ENCODE measurements around the gene BACH2. TPM values are rescaled to one million over a fixed set of nuclear protein-coding genes. Genes with fewer than 3 reads are reported as not detected.
A peak's percentile ranks its signal among the peaks of the same experiment; 100 is the strongest.
"Not testable (repeated sequence)": the region's sequence is repeated elsewhere in the genome, so short reads cannot be mapped to it uniquely, and the experiment has no call there.

BACH2 gene
- total and polyA plus RNA-seq, 4 donors: 11.0 to 16.7 (median 12.9) TPM

GRCh38 chr6:90144396-90144795, 152.2 kb downstream of the BACH2 start:
- Histone ChIP-seq H3K27me3 (ENCODE audit: control insufficient read depth, insufficient read depth, low read length) (no peaks in the 10 kb centered on the region), H3K27ac (ENCODE audit: low read depth, low read length) (no peak overlapping the region), H3K36me3 (ENCODE audit: control insufficient read depth, insufficient read depth, low read length) (no peaks in the 10 kb centered on the region), H3K4me3 (ENCODE audit: low read depth, low read length) (no peak overlapping the region), H3K4me1 (ENCODE audit: control insufficient read depth, insufficient read depth, low read length) (peaks cover 5% of the 10 kb centered on the region), H3K9me3 (ENCODE audit: control insufficient read depth, insufficient read depth, low read length) (no peaks in the 10 kb centered on the region)
- DNase-seq (ENCODE audit: low read depth in 4 of 6, low spot score in 6 of 6): no peak
- WGBS (ENCODE audit: insufficient coverage): no CpG with 5 or more reads among the region's 3 CpGs

- Histone ChIP-seq H3K36me3 (ENCODE audit: control insufficient read depth, insufficient read depth, low read length) (no peaks in the 10 kb centered on the region), H3K27ac (ENCODE audit: low read depth, low read length) (no peak overlapping the region), H3K4me1 (ENCODE audit: control insufficient read depth, insufficient read depth, low read length) (peaks cover 3% of the 10 kb centered on the region), H3K4me3 (ENCODE audit: low read depth, low read length) (no peak overlapping the region), H3K9me3 (ENCODE audit: control insufficient read depth, insufficient read depth, low read length) (no peaks in the 10 kb centered on the region), H3K27me3 (ENCODE audit: control insufficient read depth, insufficient read depth, low read length) (no peaks in the 10 kb centered on the region)
- WGBS (ENCODE audit: insufficient coverage): no CpG with 5 or more reads among the region's 1 CpG
- no peak for DNase-seq (ENCODE audit: low read depth in 4 of 6, low spot score in 6 of 6)
These were observed 156.0 kb downstream of the BACH2 start for GRCh38 chr6:90140683-90141082.

GRCh38 chr6:90139272-90139817, 157.3 kb downstream of the BACH2 start:
- Histone ChIP-seq H3K9me3 (ENCODE audit: control insufficient read depth, insufficient read depth, low read length) (no peaks in the 10 kb centered on the region), H3K4me3 (ENCODE audit: low read depth, low read length) (no peak overlapping the region), H3K4me1 (ENCODE audit: control insufficient read depth, insufficient read depth, low read length) (peaks cover 3% of the 10 kb centered on the region), H3K36me3 (ENCODE audit: control insufficient read depth, insufficient read depth, low read length) (no peaks in the 10 kb centered on the region), H3K27ac (ENCODE audit: low read depth, low read length) (no peak overlapping the region), H3K27me3 (ENCODE audit: control insufficient read depth, insufficient read depth, low read length) (no peaks in the 10 kb centered on the region)
- DNase-seq (ENCODE audit: low read depth in 4 of 6, low spot score in 6 of 6): no peak
- WGBS (ENCODE audit: insufficient coverage): 100% methylated on average over 1 of the region's 7 CpGs

GRCh38 chr6:90136837-90137568, 159.6 kb downstream of the BACH2 start:
- peak overlapping the region; percentile 29 for H3K27ac ChIP-seq (ENCODE audit: low read depth, low read length)
- DNase-seq (ENCODE audit: low read depth in 4 of 6, low spot score in 6 of 6): peak in 1 of 6 donors; percentile 48
- no peaks in the 10 kb centered on the region for H3K36me3 ChIP-seq (ENCODE audit: control insufficient read depth, insufficient read depth, low read length)
- 90% methylated on average over 2 of the region's 2 CpGs for WGBS (ENCODE audit: insufficient coverage)
- H3K4me3 ChIP-seq (ENCODE audit: low read depth, low read length): no peak overlapping the region
- no peaks in the 10 kb centered on the region for H3K9me3 ChIP-seq (ENCODE audit: control insufficient read depth, insufficient read depth, low read length)
- peaks cover 3% of the 10 kb centered on the region for H3K4me1 ChIP-seq (ENCODE audit: control insufficient read depth, insufficient read depth, low read length)
- no peaks in the 10 kb centered on the region for H3K27me3 ChIP-seq (ENCODE audit: control insufficient read depth, insufficient read depth, low read length)

- Histone ChIP-seq H3K36me3 (ENCODE audit: control insufficient read depth, insufficient read depth, low read length) (no peaks in the 10 kb centered on the region), H3K27ac (ENCODE audit: low read depth, low read length) (no peak overlapping the region), H3K9me3 (ENCODE audit: control insufficient read depth, insufficient read depth, low read length) (no peaks in the 10 kb centered on the region), H3K4me1 (ENCODE audit: control insufficient read depth, insufficient read depth, low read length) (peaks cover 3% of the 10 kb centered on the region), H3K27me3 (ENCODE audit: control insufficient read depth, insufficient read depth, low read length) (no peaks in the 10 kb centered on the region), H3K4me3 (ENCODE audit: low read depth, low read length) (no peak overlapping the region)
- no peak for DNase-seq (ENCODE audit: low read depth in 4 of 6, low spot score in 6 of 6)
- no CpG with 5 or more reads among the region's 2 CpGs for WGBS (ENCODE audit: insufficient coverage)
These were observed 160.5 kb downstream of the BACH2 start for GRCh38 chr6:90136176-90136575.

GRCh38 chr6:90135667-90136066, 161.0 kb downstream of the BACH2 start:
- Histone ChIP-seq H3K36me3 (ENCODE audit: control insufficient read depth, insufficient read depth, low read length) (no peaks in the 10 kb centered on the region), H3K9me3 (ENCODE audit: control insufficient read depth, insufficient read depth, low read length) (no peaks in the 10 kb centered on the region), H3K4me3 (ENCODE audit: low read depth, low read length) (no peak overlapping the region), H3K27ac (ENCODE audit: low read depth, low read length) (no peak overlapping the region), H3K4me1 (ENCODE audit: control insufficient read depth, insufficient read depth, low read length) (peaks cover 3% of the 10 kb centered on the region), H3K27me3 (ENCODE audit: control insufficient read depth, insufficient read depth, low read length) (no peaks in the 10 kb centered on the region)
- 85% methylated on average over 5 of the region's 5 CpGs for WGBS (ENCODE audit: insufficient coverage)
- no peak for DNase-seq (ENCODE audit: low read depth in 4 of 6, low spot score in 6 of 6)

GRCh38 chr6:90133664-90134063, 163.0 kb downstream of the BACH2 start:
- not testable (repeated sequence) for H3K4me3 ChIP-seq (ENCODE audit: low read depth, low read length); H3K4me1 ChIP-seq (ENCODE audit: control insufficient read depth, insufficient read depth, low read length); DNase-seq (ENCODE audit: low read depth in 4 of 6, low spot score in 6 of 6); H3K27ac ChIP-seq (ENCODE audit: low read depth, low read length); H3K9me3 ChIP-seq (ENCODE audit: control insufficient read depth, insufficient read depth, low read length); H3K27me3 ChIP-seq (ENCODE audit: control insufficient read depth, insufficient read depth, low read length); H3K36me3 ChIP-seq (ENCODE audit: control insufficient read depth, insufficient read depth, low read length)
- no CpG with 5 or more reads among the region's 3 CpGs for WGBS (ENCODE audit: insufficient coverage)

- Histone ChIP-seq H3K9me3 (ENCODE audit: control insufficient read depth, insufficient read depth, low read length) (no peaks in the 10 kb centered on the region), H3K4me3 (ENCODE audit: low read depth, low read length) (no peak overlapping the region), H3K27ac (ENCODE audit: low read depth, low read length) (no peak overlapping the region), H3K27me3 (ENCODE audit: control insufficient read depth, insufficient read depth, low read length) (no peaks in the 10 kb centered on the region), H3K4me1 (ENCODE audit: control insufficient read depth, insufficient read depth, low read length) (peaks cover 7% of the 10 kb centered on the region), H3K36me3 (ENCODE audit: control insufficient read depth, insufficient read depth, low read length) (no peaks in the 10 kb centered on the region)
- 87% methylated on average over 3 of the region's 7 CpGs for WGBS (ENCODE audit: insufficient coverage)
- DNase-seq (ENCODE audit: low read depth in 4 of 6, low spot score in 6 of 6): peak in 2 of 6 donors; percentile 37 to 45
These were observed 164.8 kb downstream of the BACH2 start for GRCh38 chr6:90131614-90132423.

GRCh38 chr6:90131125-90131524, 165.5 kb downstream of the BACH2 start:
- no peak for DNase-seq (ENCODE audit: low read depth in 4 of 6, low spot score in 6 of 6)
- H3K4me3 ChIP-seq (ENCODE audit: low read depth, low read length): no peak overlapping the region

More at GRCh38 chr6:90131125-90131524, 165.5 kb downstream of the BACH2 start:
- Histone ChIP-seq H3K9me3 (ENCODE audit: control insufficient read depth, insufficient read depth, low read length) (no peaks in the 10 kb centered on the region), H3K4me1 (ENCODE audit: control insufficient read depth, insufficient read depth, low read length) (peaks cover 7% of the 10 kb centered on the region), H3K27me3 (ENCODE audit: control insufficient read depth, insufficient read depth, low read length) (no peaks in the 10 kb centered on the region), H3K27ac (ENCODE audit: low read depth, low read length) (no peak overlapping the region), H3K36me3 (ENCODE audit: control insufficient read depth, insufficient read depth, low read length) (no peaks in the 10 kb centered on the region)
- no CpG with 5 or more reads among the region's 1 CpG for WGBS (ENCODE audit: insufficient coverage)

Data from spinal cord (tissue), 10 donors.